ENCODE results near the gene UBE2E2.
"Not testable (repeated sequence)": the region's sequence is repeated elsewhere in the genome, so short reads cannot be mapped to it uniquely, and the experiment has no call there.

Gene UBE2E2

DNA sequence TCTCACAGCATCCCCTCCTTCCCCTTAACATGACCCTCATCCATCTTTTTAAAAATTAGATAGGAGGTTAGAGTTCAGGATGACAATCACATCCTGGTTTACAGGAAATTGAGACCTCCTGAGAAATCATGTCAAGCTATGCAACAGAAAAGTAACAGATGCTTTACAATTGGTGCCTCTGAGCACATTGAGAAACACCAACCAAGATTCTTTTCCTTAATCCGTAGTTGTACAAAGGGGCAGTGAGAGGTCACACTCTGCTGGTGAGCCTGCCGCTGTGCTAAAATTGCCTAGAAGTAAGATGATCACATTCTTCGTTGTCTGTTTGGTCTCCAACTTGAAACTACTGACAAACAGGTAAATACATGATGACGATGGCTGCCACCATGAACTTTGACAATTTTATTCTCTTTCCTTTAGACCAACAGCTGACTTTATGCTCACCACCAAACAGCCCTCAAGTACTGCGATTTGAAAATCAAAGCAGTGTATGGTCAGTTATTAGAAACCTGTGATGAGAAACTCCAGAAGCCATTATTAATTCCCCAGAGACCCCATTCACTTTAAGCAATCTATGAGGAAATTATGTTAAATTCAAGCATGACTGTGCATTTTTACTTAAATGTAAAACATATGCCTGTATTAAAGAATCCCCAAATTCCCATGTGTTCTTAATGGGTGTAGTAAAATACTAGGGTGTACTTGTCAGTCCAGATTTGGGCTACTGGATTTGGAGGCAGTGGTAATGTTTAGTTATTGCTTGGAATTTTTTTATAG is 392.0 kb downstream of the UBE2E2 start:
- no peak for DNase-seq

DNA sequence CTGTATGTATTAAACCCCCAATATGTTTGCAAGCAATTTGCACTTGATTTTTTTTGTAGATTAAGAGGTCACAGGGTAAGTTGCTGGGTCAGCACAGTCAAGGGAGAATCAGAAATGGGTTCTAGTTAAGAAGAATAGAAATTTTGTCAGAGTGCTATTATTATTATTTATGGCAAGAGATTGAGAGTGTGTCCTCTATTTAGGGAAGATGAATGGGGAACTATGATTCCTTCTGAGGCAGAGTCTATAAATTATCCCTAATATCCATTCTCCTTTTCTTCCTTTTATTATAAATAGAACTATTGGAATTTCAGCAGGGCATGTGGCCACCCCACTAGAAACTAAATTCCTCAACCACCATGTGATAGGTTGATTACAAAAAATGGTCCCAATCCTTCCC is 392.7 kb downstream of the UBE2E2 start:
- DNase-seq: no peak

DNA sequence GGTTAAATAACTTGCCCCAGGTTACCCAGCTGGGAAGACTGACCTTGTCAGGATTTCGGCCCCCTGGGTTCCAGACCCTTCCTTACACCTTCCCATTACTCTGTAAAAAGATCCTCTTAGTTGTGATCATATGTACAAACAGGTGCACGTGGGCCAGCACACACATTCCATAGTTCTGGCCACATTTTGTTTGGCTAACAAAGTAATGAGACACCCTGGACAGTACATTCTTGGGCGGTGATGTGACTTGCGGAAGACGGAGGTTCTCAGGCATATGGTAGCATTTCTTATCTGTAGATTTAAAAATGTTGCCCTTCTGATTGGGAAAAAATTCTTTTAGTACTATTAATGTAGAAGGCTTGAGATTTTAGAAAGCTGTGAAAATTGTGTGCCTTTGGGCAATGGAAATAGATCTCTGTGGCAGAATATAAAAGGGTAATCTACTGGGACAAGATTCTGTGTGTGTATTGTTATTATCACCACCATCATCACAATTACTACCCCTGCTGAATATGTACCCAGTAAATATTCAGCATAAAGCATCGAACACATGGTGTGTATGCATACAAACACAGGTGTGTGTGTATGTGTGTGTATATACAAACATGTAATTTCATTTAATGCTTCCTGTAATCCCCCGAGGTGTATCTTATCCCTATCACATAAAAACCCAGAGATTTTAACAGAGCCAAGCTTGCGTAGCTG is 397.2 kb downstream of the UBE2E2 start:
- DNase-seq: no peak

DNA sequence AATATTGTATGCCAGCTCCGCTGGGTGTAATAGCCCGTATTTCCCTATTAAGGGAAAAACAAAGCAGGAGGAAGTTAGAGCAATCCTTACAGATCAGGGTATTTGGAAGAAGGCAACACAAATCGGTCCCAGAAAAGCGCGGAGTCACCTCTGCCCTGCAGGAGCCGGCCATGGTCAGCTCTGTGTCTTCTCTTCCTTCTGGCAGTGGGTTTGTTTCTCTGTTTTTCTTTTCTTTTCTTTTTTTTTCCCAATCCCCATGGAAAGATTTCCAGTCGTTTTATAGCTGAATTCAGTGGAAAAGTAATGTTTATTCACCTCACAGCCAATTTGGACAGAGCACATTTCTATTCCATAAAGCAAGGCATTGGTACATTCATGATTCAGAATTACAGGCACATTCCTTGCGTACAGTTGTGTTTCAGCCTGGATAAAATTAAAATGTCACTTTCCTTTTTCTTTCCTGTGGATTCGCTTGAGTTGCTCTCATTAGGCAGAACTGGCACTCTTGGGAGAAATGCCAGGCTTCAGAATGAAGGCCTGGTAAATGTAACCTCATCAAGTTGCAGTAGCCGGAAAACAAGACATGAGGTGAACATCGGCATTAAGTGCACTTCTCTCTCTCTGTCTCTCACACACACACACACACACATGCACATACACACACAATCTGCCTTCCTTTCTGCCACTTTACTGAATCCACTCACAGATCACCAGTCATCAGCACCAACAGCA is 398.1 kb downstream of the UBE2E2 start:
- no peak for DNase-seq

DNA sequence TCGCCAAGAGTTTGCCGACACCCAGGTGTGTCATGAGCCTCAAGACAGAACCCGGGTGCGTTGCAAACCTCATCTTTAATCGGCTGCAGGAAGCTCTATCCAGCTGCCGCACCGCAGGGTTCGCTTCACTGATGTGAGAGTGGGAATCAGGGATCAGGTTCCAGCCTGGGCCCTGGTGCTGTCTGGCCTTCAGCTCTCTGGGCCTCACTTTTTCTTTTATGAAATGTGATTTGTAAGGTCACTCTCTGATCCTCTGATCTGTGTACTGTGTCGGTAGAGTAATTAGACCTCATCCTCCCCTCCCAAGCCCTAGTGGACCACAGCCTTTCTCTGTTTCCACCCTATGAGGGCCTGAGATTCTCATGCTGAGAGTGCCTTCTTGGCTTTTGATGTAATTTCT is 399.8 kb downstream of the UBE2E2 start:
- DNase-seq: no peak

DNA sequence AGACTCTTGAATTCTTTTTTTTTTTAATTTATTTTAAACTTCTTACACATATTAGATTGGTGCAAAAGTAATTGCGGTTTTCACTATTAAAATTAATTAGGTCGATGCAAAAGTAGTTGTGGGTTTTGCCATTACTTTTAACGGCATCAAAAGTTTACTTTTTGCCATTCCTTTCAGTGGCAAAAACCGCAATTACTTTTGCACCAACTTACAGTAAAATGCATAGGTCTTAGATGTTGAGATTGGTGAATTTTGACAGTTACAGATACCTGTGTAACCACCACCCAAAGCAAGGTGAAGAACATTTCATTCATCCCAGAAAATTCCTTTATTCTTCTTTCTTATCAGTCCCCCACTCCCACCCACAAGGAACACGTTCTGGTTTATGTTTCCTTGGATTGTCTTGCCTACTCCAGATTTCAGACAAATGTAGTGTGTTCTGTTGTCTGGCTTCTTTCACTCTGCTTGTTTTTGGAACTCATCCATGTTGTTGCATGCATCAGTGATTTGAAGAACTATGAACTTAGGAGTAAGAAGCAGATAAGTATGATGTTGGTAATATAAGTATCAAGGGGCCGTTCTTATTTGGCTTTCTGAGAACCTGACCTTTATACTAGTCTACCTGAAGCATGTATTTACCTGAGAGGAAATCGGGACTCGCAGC is 404.2 kb downstream of the UBE2E2 start:
- DNase-seq: no peak

DNA sequence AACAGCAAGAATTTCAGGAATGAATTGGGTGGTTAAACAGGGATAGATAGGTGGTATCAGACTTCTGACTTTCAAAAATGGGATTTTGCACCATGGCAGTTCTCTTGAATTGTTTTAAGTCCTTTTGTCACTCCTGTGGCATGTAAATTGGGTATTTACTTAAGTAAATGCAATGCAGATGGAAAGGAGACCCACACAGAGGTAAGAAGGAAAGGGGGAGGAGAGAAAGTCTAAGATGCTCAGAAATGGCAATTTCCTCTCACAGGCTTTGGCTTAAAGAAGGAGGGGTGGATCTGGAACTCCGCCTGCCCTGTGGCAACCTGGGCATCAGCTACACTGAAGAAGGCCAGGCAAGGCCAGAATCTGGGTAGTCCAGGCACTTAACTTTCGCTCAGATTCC is 405.5 kb downstream of the UBE2E2 start:
- no peak for DNase-seq

DNA sequence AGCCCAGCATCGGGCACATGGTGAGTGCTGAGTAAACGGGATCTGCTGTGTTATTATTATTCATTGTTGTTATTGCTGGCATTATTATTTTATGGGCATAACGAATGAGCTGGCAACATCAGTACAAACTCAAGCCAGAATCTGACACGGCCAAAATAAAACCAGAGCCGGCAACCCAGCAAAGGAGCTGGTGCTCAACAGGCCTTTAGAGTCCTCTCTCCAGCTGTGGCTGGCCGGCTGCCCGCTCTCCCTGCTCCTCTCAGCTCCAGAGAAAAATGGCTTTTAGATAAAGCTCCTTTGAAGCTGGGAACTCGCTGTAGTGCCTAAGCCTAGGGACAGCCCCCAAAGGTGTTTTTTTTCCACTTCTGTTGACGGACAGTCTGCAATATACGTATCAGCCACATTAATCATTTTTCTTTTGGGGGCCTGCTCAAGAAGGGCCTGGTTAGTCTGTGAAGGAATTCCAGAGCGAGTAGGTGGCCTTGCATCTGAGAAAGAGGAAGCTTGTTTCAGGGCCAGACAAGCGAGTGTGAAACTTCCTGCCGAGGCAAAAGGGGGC is 408.7 kb downstream of the UBE2E2 start:
- peak; percentile 64 for DNase-seq

DNA sequence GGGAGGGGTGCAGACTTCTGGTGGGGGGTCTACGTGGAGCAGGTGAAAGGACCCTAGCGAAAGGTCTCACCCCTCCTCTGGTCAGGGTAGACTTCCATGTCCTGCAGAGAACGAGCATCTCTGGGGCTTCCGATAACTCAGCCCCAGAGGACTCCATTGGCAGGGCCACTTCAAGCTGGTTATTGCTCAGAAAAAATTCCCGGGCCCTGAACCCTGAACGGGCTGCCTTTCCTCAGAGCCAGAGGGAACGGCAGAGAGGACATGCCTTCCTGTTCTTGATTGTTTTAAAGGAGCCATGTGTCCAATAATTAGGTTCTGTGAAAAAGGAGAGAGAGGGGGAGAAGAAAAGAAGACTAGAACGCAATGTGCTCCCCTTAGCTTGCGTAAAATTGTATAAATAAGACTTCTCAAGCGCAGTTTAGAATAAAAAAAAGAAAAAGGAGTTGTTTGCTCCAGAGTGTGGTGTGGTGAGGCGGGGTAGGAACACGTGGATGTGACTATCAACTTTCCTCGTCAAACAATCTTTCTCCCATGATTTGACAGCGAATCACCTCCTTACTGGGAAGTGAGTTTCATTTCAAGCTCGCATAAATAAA is 409.3 kb downstream of the UBE2E2 start:
- no peak for DNase-seq

DNA sequence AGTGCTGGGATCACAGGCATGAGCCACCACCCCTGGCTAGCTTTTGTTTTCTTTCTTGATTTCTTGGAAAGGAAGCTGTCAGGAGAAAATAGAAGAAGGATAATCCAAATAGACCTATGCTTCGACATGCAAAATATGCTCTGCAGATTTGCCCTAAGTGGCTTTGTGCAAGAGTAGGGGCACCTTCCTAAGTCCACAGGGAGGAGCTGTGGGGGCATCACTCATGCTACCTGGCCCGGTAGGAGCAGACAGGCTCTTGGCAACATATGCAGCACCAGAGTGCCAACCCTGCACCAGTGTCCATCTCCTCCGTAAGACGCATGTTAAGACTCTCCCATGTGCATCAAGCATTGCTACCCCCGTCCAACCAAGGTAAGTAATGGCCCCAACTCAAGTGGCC is 411.9 kb downstream of the UBE2E2 start:
- DNase-seq: no peak

DNA sequence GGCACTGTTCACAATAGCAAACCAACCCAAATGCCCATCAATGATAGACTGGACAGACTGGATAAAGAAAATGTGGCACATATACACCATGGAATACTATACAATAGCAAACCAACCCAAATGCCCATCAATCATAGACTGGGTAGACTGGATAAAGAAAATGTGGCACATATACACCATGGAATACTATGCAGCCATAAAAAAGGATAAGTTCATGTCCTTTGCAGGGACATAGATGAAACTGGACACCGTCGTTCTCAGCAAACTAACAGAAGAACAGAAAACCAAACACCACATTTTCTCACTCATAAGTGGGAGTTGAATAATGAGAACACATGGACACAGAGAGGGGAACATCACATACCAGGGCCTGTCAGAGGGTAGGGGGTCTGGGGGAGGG is 415.3 kb downstream of the UBE2E2 start:
- DNase-seq: not testable (repeated sequence)

DNA sequence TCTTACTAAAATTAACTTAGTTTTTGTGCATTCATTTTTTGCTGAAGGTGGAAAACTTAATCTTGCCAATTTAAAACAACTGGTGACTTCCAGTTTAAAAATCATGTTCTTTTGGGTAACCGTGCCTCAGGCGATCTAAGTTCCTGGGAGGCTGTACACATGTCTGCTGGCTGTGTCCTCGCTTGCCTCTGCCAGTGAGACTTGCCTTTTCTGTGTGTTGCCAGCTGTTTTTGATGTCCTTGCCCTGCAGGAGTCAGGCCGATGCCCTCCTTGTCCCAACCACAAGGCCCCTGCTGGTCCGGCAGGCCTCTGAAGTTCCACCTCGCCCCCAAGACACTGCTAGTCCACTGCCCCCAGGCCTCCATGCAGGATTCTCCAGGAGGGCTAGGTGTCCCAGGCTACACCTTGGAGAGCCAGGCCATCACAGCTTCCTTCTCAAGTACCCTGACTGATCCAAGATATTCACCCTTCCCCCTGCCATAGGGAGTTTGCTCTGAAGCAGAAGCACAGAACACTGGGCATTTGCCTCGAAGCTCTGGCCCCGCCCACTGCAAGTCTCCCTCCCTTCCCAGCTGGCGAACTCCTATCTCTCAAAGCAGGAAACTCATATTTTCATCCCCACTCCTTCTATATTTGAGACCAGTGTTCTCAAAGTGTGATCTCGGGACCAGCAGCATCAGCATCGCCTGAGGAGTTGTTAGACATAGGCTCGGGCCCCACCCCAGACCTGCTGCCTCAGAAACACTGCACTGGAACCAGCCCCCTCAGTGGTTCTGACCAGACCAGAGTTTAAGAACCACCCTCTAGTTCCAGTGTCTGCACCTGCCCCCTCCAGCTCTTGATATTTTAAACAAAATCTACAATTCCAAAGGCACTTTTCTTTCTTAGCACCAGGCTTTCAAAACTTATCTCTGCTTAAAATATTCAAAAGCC is 416.8 kb downstream of the UBE2E2 start:
- DNase-seq: no peak

DNA sequence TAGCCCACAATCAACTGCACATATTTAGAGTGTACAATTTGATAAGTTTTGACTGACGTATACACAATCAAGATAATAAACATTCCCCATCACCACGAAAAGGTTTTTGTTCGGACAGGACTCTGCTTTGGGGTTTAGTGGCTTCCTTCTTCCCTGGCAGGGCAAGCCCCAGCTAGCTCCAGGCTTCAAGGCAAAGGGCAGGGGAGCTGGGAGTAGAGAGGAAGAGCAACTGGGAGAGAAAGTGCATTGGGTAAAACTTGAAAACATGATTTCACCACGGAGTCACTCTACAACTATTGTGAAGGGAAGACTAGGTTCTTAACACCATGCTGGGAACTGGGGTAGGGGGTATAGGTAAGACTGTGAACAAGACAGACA is 417.5 kb downstream of the UBE2E2 start:
- no peak for DNase-seq

DNA sequence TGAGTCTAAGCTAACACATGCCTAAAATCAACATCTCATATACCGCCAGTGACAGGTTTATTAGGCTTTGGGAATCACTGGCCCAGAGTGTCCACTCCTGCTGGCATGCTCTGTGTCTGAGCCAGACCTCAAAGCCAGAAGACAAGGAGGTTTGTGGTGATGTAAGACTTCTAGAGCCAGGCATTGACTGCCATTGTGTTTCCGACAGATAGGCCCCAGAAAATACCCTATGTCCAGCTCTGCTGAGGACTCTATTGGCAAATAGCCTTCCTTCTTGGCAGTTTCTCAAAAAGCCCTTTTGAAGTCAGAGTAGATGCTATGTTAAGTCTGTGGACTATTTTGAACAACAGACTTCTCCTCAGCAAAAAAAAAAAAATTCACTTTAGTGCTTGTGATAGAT is 420.7 kb downstream of the UBE2E2 start:
- no peak for DNase-seq

DNA sequence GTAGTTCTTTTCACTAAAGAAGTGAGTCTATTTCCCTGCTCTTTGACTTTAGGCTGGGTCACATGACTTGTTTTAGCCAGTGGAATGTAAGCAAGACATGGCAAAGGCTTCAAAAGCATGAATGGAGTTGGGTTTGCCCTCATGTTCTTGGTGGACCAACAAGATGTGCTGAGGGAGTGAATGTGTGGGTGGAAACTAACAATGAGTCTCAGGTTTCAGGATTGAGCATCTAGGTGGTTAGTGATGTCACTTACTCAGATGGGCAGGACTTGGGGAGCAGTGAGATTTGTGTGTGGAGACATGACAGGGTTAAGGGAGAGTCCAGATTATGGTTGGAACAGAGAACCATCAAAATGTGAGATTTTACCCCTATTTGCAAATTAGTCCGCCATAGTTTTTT is 421.2 kb downstream of the UBE2E2 start:
- DNase-seq: no peak

DNA sequence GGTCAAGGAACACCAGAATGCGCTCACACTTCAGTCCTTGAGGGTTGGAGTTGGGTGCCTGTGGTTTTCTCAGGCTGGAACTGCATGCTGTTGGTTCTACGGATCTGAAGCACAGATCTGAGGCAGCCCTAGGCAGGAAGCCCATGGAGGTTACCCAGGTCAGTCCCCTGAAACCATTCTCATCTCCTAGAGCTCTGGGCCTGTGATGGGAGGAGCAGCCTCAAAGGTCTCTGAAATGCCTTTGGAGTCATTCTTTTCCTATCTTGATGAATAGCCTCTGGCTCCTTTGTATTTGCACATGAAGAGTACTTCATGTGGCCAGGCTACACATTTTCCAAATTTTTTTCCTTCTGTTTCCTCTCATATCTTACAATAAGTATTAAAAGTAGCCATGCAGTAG is 423.3 kb downstream of the UBE2E2 start:
- no peak for DNase-seq

DNA sequence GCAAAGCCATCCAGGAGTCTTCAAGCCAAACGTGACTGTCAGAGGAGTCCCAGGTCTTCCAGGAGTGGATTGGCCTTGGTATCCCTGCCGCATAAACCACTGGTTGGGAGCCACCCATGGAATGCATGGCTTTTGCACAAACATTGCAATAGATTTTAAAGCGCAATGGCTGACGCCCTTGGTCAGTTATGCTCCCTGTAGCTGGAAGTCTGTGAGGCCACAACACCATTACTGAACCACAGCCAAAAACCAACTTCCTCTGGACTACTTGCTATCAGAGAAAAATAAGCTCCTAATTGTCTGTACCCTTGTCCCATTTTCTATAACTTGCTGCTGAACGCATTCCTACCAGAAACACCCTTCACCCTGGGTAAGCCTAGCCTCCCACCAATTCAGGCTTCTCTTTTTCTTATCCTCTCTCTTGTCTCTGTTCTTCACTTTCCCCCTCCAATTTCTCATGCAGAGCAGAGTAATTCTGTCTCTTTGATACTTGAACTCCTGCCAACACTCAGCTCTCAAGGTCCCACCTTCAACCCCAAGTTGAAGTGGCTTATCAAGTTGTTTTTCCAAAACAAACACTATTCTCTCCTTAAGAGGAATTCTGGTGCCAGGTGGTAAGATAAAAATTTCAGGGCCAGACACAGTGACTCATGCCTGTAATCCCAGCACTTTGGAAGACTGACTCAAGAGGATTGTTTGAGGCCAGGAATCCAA is 426.2 kb downstream of the UBE2E2 start:
- DNase-seq: peak; percentile 17

DNA sequence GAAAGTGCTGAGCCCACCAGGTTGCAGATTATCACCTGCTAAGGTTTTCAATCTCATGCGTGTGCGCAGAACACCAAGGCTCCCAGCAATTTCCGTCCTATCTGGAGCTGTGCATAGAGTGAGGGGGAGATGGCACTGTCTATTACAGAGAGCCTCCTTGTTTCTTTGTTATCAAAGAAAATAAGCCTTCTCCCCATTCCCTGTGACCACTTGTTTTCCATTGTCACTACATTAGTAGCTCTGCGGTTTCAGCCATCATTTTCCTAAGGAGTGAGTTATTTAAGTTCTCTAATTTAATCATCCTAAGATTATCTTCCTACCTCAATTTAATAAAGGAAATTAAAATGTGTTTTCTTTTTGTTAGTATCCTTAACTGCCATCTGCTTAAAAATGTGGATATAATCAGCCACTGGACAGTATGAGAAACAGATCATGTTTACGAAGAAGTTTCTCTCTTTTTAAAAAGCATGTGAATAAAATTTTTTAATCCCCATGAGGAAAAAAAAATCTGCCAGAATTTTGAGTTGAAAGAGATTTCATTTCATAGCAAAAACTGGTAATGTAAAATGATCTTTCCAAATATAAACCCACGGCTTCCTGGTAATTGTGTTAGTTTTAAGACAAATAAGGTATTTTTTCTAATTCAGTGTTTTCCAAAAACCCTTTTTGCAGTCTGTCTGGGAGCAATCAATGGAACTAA is 430.3 kb downstream of the UBE2E2 start:
- no peak for DNase-seq

DNA sequence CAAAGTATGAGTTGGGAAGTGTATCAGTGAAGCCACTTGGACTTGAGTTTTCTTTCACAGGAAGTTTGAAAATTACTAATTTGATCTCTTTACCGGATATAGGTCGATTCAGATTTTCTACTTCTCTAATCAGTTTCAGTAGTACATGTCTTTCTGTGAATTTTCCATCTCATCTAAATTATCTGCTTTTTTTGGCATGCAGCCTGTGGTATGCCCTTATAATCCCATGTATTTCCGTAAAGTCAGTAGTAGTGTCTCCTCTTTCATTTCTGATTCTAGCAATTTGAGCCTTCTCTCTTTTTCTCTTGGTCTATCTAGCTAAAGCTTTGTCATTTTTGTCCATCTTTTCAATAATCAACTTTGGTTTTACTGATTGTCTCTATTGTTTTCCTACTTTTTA is 434.2 kb downstream of the UBE2E2 start:
- DNase-seq: no peak

DNA sequence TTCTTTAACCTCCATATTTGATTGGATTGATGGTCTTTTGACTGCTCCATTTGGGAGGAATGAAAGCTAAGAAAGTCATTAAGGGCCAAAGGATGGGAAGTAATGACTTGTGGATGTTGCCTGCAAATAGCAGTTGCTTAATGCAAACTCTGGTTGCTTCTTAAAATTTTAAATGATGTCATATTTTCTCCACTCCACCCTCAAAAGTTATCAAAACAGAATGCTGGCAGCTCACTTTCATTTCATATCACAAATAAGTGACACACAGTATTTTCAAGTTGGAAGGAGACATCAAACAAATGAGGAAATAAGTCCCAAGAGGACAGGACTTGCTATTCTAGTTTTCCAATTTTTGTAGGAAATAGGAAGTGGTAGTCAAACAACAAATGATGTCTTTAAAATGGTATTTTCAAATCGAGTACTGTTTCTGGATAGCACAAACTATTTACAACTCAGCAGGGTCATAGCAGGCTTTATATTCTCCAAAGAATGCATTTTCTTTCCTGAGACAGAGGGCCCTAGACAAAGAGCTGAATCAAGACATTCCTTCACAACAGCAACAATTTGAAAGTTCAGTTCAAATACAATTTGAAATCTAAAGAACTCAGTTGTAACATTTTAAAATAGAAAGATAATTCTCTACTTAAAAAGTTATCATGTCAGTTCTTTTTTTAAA is 437.5 kb downstream of the UBE2E2 start:
- DNase-seq: no peak
